ENCODE results near the gene GAPDH.
"Not testable (repeated sequence)": the region's sequence is repeated elsewhere in the genome, so short reads cannot be mapped to it uniquely, and the experiment has no call there.

The GAPDH gene

DNA sequence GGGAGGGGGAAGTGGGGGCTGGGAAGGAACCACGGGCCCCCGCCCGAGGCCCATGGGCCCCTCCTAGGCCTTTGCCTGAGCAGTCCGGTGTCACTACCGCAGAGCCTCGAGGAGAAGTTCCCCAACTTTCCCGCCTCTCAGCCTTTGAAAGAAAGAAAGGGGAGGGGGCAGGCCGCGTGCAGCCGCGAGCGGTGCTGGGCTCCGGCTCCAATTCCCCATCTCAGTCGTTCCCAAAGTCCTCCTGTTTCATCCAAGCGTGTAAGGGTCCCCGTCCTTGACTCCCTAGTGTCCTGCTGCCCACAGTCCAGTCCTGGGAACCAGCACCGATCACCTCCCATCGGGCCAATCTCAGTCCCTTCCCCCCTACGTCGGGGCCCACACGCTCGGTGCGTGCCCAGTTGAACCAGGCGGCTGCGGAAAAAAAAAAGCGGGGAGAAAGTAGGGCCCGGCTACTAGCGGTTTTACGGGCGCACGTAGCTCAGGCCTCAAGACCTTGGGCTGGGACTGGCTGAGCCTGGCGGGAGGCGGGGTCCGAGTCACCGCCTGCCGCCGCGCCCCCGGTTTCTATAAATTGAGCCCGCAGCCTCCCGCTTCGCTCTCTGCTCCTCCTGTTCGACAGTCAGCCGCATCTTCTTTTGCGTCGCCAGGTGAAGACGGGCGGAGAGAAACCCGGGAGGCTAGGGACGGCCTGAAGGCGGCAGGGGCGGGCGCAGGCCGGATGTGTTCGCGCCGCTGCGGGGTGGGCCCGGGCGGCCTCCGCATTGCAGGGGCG is at the start of gene GAPDH:
Gene GAPDH, plus strand, starts transcription at position 595 of the 772 bp plus-strand sequence. CDS start 316 bp downstream, outside the sequence.
- peak; percentile 93 for DNase-seq

DNA sequence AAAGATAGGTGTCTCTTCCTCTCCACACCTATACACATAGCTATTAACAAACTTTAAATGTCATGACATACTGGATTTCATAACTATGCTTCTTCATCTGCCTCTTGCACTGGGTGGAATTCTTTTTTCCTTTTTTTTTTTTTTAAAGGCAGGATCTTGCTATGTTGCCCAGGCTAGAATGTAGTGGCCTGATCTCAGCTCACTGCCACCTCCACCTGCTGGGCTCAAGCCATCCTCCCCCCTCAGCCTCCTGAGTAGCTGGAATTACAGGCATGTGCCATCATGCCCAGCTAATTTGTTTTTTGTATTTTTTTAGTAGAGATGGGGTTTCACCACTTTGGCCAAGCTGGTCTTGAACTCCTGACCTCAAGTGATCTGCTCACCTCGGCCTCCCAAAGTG is 46.1 kb upstream of the GAPDH start:
- no peak for DNase-seq

DNA sequence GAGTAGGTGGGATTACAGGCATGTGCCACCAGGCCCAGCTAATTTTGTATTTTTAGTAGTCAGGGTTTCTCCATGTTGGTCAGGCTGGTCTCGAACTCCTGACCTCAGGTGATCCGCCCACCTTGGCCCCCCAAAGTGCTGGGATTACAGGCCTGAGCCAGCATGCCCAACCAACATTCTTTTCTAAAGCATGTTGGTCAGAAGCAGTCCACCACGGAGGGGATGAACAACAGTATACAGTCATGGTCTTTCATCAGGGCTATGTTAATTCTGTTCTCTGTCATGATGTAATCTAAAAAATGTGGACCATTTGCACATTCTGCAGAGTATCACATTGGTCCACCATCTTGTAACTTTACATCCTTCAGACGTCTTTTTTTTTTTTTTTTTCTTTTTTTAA is 44.9 kb upstream of the GAPDH start:
- no peak for DNase-seq

DNA sequence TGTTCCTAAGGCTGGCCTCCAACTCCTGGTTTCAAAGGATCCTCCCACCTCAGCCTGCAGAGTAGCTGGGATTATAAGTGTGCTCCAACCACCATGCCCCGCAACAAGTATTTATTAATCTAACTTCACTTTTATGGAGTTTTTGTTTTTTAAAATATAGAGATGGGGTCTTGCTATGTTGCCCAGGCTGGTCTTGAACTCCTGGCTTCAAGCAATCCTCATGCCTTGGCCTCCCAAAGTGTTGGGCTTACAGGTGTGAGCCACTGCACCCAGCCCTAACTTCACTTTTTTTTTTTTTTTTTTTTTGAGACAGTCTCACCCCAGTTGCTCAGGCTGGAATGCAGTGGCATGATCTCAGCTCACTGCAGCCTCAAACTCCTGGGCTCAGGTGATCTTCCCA is 43.6 kb upstream of the GAPDH start:
- not testable (repeated sequence) for DNase-seq

DNA sequence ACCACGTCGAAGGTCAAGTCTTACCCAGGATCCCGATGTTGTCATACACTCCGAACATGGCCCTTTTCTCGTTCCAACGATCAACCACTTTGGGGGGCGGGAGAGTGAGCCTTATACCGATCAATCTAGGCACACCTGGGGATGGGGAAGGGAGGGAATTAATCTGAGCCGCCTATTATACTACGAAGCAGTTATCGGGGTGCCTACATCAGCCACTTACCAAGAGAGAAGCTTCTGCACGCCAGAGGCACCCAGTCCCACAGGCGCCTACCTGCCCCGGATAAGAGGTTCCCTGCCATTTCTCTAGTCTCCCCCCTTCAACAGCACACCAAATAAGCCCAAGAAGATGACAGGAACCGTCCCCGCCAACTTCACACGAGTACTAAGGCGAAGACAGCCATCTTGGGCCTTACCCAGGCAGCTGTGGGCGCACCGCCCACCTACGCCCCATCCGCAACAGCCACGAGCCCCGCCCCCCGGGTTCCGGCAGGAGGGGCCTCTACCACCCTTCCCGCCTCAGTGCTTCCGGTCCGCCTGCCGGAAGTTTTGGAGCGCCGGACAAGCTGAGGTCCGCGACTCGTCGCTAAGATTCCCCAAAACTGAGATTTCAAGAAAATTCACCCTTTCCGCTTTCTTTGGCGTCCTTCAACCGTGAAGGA is 41.4 kb upstream of the GAPDH start, which contains the start of gene MRPL51:
Gene MRPL51, minus strand, starts transcription at position 425 of the 659 bp plus-strand sequence. Its CDS starts 126 bp downstream, at position 299.
- DNase-seq = peak; percentile 99

DNA sequence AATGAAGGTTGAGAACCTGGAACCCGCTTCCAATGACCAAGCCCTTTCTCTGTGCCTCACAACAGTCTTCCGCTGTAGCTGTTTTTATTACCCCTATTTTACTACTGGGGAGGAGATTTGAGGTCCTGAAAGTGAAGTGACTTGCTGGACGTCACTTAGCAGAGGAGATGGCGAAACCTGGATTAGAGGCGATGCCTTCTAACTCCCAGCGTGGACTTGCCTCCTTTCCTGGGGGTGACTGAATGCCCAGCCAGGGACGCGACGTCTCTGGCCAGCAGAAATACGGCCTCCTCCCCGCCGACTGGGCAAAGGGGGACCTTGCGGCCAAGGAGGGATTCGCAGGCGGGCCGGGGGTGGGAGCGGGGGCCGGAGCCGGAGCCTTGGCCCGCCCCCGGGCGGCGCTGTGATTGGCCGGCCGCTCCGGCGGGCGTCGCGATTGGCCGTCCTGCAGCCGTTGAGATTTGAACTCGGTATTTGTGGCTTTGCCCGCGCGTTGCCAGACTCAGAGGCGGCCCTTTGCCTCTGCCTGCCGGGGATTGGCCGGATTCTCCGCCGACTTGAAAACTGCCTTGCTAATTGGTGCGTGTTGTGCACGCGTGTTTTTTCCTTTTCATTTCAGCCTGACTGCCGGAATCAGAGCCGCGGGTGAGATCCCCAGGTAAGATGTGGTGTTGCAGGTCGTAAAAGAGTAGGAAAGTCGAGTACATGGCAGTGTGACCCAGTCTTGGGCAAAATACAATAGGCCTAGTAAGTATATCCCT is 40.6 kb upstream of the GAPDH start, which contains the start of gene NCAPD2:
Gene NCAPD2, plus strand, starts transcription at position 606 of the 761 bp plus-strand sequence. CDS start 997 bp downstream, outside the sequence.
- peak; percentile 98 for DNase-seq

DNA sequence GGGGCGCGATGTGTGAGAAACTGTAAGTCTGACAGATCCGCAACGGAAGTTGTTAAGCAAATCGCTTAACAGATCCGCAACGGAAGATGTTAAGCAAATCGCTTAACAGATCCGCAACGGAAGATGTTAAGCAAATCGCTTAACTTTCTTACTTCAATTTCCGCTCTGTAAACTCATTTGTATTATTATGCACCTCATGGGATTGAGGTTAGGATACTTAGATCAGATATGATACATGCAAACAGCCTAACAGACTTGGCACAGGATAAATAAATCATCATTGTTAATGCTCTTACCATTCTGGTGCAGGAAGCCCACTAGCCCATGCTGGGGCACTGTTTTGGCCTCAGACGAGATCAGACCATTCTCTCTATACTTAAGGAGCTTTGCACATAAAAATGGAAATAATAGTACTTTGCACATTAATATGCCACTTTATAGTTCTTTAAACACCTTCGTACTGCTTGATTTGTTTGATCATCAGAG is 40.0 kb upstream of the GAPDH start:
- DNase-seq = peak; percentile 66

DNA sequence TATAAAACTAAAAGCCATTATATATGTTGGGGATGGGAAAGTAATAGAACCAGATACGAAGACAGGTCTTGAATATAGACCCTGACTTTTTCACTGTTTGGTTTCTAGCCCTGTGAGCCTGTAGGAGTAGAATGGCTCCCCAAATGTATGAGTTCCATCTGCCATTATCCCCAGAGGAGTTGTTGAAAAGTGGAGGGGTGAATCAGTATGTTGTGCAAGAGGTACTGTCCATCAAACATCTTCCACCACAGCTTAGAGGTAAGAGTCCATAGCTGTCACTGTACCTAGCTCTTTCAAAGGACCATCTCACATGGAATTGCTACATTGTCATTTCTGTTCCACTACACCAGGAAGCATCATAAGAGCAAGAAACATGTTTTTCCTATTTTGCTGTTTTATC is 39.3 kb upstream of the GAPDH start:
- DNase-seq = no peak

DNA sequence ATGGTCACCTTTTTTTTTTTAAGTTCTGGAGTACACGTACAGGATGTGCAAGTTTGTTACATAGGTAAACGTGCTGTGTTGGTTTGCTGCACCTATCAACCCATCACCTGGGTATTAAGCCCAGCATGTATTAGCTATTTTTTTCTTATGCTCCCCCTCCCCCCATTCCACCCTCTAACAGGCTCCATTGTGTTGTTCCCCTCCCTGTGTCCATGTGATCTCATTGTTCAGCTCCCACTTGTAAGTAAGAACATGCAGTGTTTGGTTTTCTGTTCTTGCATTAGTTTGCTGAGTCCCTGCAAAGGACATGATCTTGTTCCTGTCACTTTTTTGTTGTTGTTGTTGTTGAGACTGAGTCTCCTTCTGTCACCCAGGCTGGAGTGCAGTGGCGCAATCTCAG is 37.0 kb upstream of the GAPDH start:
- not testable (repeated sequence) for DNase-seq

DNA sequence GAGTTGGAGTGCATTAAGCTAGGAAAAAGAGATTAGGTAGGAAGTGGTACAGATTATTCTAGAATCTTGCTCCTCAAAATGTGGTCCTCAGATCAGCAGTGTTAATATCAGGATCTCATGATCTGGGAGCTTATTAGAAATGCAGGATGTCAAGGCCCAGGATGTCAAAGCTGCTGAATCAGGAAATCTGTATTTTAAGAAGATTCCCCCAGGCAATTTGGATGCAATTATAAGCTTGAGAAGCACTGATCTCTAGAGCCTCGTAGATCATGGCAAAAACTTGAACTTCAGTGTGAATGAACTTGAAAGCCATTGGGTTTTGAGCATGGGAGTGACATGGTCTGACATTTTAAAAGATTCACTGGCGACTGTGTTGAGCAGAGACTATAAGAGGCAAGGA is 33.9 kb upstream of the GAPDH start:
- DNase-seq = no peak

DNA sequence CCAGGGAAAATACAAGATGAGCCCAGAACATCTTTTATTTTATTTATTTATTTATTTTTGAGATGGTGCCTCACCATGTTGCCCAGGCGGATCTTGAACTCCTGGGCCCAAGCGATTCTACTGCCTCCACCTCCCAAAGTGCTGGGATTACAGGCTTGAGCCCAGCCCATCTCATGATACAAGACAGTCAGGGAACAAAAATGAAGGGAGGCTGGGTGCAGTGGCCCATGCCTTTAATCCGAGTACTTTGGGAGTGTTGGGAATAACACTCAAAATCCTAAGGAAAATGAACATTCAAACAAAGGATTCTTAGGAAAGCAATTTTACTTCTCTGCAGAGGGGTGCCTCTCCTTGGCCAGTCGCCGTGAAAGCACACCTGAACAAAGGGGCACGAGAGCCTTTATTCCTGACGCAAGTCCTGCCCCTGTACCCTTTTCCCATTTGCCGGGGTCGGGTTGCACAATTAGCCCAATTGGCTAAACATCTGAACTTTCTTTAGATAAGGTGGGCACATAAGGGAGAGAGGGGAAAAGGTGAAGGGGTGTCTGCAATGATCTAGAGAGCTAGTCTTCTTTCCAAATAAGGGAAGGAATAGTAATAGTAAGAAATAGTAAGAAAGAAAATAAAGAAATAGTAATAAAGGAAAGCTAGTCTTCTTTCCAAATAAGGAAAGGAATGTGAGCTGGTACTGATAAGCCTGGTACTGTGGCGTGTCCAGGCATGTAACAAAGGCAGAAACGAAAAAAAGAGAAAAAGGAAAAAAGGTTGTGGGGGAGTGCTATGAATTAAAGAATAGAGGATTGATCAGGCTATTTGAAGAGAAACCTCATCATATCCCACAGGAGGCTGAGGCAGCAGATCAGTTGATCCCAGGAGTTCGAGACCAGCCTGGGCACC is 27.0 kb upstream of the GAPDH start:
- DNase-seq = no peak

DNA sequence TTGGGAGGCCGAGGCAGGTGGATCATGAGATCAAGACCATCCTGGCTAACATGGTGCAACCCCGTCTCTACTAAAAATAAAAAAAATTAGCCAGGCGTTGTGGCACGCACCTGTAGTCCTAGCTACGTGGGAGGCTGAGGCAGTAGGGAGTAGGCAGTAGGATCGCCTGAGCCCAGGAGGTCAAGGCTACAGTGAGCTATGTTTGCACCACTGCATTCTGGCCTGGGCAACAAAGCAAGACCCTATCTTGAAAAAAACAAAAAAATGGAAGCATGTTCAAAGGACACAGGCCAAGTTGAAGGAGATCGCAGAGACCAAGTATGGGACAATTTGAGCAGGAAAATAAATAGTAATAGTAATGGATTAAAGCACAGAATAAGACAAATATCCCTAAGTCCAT is 26.2 kb upstream of the GAPDH start:
- no peak for DNase-seq

DNA sequence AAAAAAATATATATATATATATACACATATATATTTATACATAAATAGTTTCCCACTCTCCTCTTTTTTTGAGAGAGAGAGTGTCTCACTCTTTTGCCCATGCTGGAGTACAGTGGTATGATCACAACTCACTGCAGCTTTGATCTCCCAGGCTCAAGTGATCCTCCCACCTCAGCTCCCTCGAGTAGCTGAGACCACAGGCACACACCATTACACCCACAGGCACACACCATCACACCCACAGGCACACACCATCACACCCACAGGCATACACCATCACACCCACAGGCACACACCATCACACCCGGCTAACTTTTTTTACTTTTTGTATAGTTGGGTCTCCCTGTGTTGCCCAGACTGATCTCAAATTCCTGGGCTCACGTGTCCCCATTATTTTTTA is 14.1 kb upstream of the GAPDH start:
- no peak for DNase-seq

DNA sequence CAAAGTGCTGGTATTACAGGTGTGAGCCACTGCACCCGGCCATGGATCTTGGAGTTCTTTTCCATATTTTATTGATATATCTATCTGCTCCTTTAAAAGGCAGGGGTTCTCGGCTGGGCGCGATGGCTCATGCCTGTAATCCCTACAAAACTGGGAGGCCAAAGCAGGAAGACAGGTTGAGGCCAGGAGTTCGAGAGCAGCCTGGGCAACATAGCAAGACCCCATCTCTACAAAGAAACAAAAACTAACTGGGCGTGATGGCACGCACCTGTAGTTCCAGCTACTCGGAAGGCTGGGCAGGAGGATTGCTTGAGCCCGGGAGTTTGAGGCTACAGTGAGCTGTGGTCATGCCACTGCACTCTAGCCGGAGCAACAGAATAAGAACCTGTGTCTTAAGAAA is 12.1 kb upstream of the GAPDH start:
- no peak for DNase-seq

DNA sequence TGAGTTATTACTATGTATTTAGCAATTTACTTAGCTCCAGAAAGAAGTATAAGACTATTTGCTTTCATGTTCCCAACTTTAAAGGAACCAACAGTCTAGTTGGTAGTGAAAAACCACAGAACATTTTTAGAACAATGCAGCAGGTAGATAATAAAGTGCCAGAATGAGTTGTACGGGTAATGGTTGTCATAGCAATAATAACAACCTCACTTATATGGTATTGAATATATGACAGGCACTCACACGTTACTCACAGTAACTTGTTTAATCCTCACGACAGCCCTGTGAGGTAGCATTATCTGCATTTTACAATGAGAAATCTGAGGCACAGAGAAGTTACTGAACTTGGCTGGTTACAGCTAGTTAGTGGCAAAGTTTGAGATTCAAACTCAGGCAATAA is 10.6 kb upstream of the GAPDH start:
- DNase-seq = no peak

DNA sequence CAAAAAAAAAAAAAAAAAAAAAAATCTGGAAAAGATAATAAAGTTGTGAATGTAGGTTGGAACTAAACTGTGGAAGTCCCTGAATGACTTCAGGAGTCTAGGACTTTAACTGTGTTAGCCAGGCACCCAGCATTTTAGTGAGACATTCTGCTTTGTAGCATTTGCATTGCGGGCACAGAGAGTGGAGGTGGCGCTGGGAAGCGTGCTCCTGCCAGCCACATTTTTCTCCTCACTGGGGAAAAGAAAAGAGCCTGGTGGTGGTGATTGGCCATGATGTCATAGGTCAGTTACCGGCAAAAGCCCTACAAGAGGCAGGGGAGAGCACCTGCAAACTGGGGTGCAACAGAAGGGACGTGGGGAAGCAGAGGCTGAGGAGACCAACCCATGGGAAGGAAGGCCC is 9.7 kb upstream of the GAPDH start:
- DNase-seq = no peak

DNA sequence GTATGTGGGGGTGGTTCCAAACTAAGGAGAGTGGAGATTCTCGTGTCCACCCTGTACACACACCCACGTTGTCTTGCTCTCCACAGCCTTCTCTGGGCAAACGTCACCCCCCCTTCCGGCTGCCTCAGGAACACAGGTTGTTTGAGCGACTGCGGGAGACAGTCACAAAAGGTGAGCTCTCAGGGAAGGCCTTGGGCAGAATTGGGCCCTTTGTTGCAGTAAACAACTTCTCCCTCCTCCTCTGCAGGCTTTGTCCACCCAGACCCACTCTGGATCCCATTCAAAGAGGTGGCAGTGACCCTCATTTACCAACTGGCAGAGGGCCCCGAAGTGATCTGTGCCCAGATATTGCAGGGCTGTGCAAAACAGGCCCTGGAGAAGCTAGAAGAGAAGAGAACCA is 8.1 kb upstream of the GAPDH start:
- no peak for DNase-seq

DNA sequence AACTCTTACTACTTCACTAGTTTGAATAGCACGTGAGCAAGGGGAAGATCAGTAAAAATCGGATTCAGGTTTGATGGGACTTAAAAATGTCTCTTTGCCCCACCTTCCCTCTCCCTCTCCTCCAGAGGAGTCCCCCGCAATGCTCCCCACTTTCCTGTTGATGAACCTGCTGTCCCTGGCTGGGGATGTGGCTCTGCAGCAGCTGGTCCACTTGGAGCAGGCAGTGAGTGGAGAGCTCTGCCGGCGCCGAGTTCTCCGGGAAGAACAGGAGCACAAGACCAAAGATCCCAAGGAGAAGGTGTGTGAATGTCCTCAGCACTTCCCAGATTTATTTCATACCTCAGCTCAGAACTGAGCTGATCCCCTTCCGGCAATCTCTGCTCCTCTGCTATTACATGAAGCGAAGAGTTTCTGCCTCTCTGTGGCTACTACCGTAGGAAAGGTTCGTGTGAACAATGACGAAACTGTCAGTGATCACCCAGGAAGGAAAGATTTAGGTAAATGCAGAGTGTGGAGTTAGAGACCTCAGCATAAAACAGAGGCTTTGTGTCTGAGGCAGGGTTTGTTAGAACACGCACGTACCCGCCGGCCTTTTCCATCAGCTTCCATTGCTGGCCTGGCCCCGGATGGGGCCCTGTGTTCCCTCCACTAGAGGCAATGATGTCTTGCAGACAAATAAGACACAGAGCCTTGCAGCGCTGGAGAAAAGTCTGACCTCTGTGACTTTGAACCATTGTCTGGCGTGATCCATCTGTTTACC is 7.4 kb upstream of the GAPDH start:
- DNase-seq = no peak

DNA sequence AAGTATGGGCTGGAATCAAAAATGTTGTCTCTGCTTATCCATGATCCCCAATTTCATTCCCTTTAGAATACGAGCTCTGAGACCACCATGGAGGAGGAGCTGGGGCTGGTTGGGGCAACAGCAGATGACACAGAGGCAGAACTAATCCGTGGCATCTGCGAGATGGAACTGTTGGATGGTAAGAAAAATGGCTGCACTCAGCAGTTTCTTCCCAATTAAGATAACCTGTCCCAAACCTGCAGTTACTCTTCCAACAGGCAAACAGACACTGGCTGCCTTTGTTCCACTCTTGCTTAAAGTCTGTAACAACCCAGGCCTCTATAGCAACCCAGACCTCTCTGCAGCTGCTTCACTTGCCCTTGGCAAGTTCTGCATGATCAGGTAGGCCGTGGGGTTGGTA is 6.6 kb upstream of the GAPDH start:
- no peak for DNase-seq

DNA sequence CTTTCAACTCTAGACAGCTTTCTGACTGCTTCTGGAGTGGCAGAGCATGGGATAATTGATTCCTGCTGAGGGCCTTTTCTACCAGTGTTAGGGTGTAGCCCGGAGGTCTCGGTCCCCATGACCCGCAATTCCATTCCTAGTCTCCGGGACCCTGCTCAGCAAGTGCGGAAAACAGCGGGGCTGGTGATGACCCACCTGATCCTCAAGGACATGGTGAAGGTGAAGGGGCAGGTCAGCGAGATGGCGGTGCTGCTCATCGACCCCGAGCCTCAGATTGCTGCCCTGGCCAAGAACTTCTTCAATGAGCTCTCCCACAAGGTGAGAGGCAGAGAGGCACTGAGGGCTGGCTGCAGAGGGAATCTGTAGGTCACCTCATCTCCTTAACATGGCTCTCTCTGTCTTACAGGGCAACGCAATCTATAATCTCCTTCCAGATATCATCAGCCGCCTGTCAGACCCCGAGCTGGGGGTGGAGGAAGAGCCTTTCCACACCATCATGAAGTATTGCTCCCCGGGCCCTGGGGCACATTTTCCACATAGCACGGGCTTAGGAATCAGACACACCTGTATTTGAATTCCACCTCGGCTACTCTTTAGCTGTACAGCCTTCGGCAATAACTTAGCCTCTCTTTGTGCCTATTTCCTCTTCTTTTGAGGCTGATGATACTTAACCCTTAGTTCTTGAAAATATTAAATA is 5.6 kb upstream of the GAPDH start:
- DNase-seq = no peak

DNA sequence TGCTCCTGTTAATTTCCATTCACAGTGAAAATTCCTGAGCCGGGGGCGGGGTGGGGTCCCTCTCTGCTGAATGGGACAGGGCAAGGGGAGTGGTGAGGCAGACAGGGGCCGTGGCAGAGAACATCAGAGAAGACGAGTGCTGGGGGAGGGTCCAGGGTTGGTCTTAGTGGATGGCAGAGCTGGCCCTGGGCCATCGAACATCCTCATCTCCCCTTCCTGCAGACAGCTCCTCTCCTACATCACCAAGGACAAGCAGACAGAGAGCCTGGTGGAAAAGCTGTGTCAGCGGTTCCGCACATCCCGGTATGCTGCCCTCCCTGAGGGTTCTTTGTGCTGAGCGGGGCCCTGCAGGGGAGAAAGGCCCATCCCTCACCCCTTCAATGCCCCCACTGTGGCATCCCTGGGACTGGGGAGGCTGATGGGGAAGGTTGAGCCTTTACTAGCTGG is 5.0 kb upstream of the GAPDH start:
- DNase-seq = no peak

Measured in activated effector memory CD4-positive, alpha-beta T cell treated with anti-CD3 and anti-CD28 coated beads, Interleukin-2, amount 50 U/mL, for 16 hours (primary cell).